Measurements from ENCODE around the gene MTHFD1L.

- no peak for TF ChIP-seq CTCF (IDR thresholded peaks at IDR 0.05 in 8 of 11, conservative IDR thresholded peaks at IDR 0.05 in 3 of 11)
- TF ChIP-seq POLR2AphosphoS5 (IDR thresholded peaks at IDR 0.05) = no peak
- TF ChIP-seq POLR2A (IDR thresholded peaks at IDR 0.05) = no peak
These were observed 263.4 kb downstream of the MTHFD1L start for GRCh38 chr6:151128763-151129370.
